Stimulated activated CD8-positive, alpha-beta memory T cell treated with anti-CD3 and anti-CD28 coated beads, Interleukin-7, amount 100 ng/mL, for 24 hours (primary cell): ENCODE results near the gene GALNT16.

ENCODE experiments used
- DNase-seq: peaks from one replicate; pipeline ENCODE4 v3.0.0-alpha.2; 2020; ENCODE audit warnings: low read depth

Gene GALNT16

DNA sequence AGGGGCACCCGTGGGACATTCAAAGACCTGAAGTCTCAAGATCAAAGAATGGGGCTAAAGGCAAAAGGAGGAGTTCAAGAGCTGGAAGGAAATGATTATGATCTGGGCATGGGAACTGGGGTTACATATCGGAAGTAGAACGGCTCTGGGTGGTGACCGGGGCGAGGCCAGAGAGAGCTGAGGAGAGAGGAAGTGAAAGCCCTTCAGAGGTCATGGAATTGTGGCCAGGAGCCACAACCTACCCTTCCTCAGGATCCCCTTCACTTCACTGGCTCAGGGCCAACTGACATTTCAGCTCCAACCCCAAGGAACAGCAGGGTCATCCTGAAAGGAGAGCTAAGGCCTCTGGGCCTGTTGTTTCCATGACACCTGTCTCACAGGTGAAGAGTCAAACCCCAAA lies 57.8 kb downstream of the GALNT16 start:
- DNase-seq = no peak

- DNase-seq = no peak
These were observed 58.3 kb downstream of the GALNT16 start for GRCh38 chr14:69318241-69318640.

GRCh38 chr14:69318901-69319475 lies 59.0 kb downstream of the GALNT16 start:
- no peak for DNase-seq

DNA sequence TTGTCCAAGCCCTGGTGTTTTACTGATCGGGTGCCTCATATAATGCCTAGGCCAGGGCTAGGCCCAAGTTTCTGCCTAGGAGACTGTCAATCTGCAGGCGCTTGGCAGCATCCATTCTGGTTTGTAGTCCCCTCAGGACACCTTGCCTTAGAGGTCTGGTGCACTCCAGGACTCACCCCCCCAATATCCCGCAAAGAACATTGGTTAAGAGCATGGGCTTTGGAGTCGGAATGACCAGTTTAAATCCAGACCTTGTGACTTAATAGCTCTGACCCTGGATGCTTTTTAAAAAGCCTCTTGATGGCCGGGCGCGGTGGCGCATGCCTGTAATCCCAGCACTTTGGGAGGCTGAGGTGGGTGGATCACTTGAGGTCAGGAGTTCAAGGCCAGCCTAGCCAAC lies 60.0 kb downstream of the GALNT16 start:
- no peak for DNase-seq

DNA sequence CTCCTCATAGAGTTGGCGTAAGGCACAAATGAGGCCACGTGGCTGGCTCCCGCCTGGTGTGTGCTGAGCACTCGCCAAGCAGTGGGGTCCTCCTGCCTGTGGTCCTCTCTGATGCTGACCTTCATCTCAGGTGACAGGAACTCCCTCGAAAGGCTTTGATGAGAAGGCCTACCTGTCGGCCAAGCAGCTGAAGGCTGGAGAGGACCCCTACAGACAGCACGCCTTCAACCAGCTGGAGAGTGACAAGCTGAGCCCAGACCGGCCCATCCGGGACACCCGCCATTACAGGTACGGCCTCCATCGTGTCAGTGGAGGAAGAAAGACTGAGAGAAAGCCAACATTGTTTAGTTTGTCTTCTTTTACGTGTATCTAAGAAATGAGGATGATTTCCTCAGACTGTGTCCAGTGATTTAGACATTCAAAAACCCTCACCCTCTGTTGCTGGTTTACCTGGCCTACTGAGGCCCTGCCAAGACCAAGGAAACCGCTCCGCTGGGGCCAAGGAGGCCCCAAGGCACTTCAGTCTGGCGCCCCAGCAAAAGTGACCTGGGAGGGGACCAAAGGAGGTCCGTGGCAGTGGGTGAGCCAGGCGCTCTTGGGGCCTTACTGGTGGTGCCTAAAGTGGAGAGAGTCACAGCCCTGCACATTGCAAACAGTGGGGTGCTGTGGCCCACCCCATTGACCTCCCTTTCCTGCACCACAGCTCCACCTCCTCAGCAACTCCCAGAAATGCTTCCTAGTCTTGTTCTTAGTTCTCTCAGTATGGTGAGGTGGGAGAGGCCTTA lies 60.8 kb downstream of the GALNT16 start:
- no peak for DNase-seq

GRCh38 chr14:69321601-69322330 lies 61.8 kb downstream of the GALNT16 start:
- no peak for DNase-seq

DNA sequence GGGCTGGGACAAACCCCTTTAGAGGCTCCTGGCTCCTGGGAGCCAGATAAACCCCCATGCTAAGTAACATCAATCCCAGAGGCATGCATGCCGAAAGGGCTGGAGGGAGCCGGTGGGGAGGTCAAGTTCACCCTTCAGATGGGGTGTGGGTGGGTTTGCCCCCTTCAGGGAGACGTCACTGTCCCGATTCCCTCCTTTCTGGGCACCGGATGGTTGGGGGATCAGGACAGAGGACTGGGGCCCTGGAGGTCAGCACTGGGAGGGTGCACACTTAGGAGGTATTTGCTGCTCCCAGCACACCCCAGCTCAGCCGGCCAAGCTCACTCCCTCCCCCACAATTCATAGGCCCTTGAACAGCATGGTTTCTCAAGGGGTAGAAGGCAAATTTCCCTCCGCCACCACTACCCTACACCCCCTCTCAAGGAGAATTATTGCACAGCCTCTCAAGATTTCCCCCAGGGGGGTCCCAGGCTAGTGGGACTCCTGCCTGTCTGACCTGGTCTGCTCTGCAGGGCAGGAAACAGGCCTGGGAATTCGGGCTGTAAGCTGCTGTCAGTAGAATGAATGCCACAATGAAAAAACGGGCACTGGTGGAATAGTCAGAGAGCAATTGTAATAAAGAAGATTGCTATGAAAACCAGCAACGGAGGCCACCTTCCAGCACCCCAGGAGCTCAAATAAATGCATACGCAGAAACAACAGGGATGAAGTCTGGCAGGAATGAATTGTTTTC lies 63.5 kb downstream of the GALNT16 start:
- no peak for DNase-seq

- no peak for DNase-seq
These were observed 64.0 kb downstream of the GALNT16 start for GRCh38 chr14:69323999-69324282.

GRCh38 chr14:69324341-69324931 lies 64.5 kb downstream of the GALNT16 start:
- no peak for DNase-seq

- DNase-seq = no peak
These were observed 65.1 kb downstream of the GALNT16 start for GRCh38 chr14:69325086-69325485.

DNA sequence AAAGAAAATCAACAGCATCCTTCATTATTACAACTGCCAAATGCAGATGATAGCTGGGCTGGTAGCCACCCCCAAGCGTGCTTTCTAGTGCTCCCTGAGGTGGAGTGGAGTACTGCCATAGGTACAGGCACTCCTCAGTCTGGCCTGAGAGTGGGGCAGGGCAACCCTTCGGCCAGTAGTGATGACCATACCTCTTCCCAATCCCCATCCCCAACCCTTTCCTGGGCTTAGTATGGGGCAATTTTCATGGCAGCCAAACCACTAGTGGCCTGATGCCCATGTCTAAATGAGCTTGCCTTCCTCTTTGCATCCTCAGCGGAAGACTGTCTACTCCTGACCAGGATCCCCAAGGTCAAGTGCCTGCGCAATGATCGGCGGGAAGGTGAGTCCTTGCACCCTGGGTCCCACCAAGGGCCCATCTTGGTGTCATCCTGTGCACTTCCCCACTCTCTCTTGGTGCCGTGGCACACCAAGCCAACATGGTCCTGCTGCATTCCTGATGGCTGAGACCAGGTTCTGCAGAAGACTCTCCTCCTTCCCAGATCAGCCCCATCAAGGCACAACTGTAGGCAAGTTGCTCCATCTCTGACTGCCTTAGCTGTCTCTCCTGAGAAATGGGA lies 65.8 kb downstream of the GALNT16 start:
- no peak for DNase-seq

DNA sequence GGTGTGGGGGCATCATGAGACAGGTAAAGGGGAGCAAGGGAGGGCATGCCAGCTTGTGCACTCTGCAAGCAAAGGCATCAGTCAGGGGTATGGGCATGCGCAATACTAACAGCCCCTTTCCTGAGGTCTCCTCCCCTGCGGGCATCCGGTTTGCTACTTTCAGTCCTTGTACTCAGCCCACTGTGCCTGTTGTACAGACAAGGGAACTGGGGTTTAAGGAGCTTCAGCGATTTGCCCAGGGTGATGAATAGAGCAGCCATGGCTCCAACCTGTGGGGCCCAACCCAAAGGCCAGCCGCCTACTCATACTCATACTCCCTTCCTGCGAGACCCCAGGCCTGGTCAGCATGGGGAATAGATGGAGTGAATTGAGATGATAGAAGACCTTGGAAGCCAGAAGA lies 66.7 kb downstream of the GALNT16 start:
- DNase-seq = no peak

DNA sequence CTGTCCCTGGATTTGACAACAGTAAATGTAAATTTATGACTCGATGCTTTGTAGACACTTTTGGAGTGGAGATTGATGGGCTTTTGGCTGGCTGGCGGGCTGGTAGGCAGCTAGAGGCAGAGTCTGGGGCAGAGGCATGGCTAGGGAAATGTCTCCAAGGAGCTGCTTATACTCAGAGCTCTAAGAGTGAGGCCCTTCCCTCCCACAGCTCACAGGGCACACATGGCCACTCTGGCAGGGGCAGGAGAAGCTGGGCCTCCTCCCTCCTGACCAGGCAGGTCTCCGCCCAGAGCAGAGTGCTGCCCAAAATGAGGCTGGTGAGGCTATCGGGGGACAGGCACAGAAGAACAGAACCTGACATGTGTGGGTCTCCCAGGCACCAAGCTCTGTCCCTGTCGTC lies 67.5 kb downstream of the GALNT16 start:
- DNase-seq = no peak

DNA sequence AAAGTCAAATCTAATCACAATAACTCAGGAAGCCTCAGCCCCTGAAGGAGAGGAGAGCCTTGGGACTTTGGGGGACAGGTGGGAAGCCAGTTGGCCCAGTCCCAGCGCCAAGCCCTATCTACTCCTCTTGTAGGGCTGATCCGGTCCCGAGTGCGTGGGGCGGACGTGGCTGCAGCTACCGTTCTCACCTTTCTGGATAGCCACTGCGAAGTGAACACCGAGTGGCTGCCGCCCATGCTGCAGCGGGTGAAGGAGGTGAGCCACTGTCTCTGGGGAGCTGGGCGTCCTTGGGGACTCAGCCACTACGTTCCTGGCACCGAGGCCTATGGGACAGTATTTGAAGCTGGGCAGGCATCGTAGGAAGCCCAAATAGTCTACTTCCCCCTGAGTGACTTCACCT lies 68.4 kb downstream of the GALNT16 start:
- no peak for DNase-seq

- no peak for DNase-seq
These were observed 68.8 kb downstream of the GALNT16 start for GRCh38 chr14:69328765-69329164.

GRCh38 chr14:69331206-69331605 lies 71.2 kb downstream of the GALNT16 start:
- no peak for DNase-seq

- DNase-seq = no peak
These were observed 72.9 kb downstream of the GALNT16 start for GRCh38 chr14:69332782-69333395.

GRCh38 chr14:69333791-69334337 lies 73.9 kb downstream of the GALNT16 start:
- no peak for DNase-seq

DNA sequence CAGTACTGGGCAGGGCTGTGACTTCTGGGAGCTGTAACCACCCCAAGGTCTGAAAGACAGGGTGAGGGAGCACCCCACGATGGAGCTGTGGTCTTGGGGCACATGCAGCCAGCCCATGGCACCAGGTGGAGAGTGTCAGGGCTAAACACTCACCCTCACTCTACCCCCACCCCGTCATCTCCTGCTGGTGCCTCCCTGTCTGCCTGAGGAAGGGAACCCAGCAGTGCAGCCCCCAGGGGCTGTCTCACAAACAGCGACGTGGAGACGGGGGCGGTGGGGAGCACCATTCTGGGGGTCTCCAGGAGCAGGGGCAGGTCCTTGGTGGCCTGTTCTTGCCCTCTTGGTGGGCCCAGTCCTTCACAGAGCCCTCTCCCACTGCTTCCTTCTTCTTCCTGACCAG lies 74.6 kb downstream of the GALNT16 start:
- no peak for DNase-seq

- no peak for DNase-seq
These were observed 75.4 kb downstream of the GALNT16 start for GRCh38 chr14:69335371-69335771.

DNA sequence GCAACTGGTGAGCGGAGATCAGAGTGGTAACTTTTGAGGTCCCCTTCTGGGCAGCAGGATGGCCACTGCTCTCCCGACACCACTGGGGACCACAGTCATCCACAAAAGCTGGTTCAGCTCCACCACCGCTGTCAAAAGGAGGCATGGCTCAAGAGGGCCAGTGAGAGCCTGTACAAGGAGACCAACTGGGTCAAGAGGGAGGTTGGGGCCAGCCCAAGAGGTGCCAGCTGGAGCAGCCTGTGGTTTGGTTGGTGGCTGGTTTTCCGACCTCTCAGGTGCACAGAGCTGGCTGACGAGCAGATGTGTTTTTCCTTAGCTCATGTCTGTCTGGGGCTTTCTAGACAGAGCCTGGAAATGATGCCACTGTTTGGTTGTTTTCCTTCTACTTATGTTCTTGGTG lies 78.0 kb downstream of the GALNT16 start:
- no peak for DNase-seq
